Measurements from ENCODE around the gene XG.
"Not testable (repeated sequence)": the region's sequence is repeated elsewhere in the genome, so short reads cannot be mapped to it uniquely, and the experiment has no call there.

The XG gene, protein sequence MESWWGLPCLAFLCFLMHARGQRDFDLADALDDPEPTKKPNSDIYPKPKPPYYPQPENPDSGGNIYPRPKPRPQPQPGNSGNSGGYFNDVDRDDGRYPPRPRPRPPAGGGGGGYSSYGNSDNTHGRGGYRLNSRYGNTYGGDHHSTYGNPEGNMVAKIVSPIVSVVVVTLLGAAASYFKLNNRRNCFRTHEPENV

DNA sequence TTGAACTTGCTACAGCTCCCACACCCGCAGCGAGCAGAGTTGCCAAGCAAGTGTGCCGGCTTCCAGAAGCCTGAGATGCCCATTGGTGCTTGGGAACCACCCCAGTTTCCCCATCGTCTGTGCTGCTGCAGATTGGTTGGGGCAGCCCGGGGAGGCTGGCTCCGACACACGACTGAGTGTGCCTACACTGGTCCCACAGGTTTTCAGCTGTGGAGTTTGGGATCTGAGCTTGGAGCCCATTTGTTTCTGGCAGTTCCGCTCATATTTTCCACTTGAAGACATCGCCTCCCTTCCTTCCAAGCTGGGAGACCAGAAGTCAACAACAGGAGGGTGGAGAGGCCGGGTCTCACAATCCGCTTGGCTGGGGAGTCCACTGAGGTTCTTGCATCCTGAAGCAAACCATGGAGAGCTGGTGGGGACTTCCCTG lies at the start of gene XG:
TSS of gene XG (plus strand) at position 167 of the 427 bp plus-strand sequence. CDS start at position 402, 235 bp downstream.
- not testable (repeated sequence) for DNase-seq (ENCODE audit: low read depth in 2 of 2)

DNA sequence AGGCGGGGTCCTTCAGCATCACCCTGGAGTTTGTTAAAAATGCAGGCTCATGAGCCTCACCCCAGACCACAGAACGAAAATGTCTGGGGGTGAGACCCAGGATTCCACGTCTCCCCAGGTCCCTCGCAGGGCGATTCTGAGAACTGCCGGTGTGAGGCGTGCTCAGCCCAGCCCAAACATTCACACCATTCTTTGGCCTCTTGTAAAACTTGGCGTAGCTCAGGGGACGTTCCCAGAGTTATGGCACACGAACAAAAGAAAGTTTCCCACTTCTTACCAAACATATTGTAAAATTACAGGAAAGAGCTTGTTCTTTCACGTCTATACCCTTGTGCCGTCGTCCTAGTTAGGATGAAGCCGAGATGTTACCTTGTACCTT lies 47.9 kb upstream of the XG start:
- no peak for DNase-seq (ENCODE audit: low read depth in 2 of 2)

DNA sequence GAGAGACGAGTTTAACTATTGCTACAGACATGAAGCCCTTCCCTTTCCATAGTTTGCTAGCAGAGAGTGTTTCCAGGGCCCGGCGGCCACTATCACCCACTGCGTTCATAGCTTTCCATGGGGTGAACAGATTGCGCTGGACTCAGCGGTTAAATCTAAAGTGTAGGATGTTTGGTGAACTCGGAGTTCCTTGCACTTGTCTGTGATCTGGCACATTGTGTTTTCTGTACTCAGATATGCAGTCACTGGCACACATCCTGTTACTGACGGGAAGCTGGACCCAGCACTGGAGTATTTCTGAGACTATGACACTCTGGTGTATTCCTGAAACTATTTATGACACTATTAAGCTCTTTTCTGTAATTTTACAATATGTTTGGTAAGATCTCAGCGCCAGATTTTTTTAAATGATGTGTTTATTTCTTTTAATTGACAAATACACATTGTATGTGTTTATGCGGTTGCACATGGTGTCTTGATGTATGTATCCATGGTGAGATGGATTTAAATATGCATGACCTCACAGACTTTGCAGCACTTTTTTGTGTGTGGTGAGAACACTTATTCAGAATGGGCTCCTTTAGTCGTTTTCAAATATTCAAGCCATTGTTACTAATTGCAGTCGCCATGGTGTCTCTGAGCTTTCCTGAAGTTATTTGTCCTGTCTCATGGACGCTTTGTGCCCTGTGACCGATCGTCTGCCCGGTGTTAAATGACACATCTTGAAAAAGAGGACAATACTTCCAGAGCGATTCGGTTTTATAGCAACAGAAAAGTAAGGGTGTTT lies 46.6 kb upstream of the XG start:
- DNase-seq (ENCODE audit: low read depth in 2 of 2), result no peak

DNA sequence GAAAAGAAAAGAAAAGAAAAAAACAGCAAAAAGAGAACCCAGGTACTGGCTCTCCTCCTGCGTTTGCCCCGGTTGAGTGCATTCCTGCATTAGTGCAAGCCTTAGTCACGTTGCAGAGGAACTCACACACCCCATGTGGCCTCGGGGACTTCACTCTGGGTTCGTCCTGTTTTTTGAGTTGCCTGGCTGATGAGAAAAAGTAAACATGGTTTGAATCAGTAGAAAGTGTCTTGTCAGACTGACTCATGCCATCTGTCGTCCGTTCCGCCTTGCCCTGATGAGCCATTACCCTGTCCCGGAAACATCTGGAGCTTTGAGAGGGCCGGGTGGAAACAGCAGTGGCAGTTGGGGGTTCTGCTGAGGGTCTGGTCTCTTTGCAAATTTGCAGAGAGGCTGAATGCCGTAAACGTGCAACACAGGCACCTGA lies 44.5 kb upstream of the XG start:
- DNase-seq (ENCODE audit: low read depth in 2 of 2), result peak in 1 of 2 donors; percentile 27

DNA sequence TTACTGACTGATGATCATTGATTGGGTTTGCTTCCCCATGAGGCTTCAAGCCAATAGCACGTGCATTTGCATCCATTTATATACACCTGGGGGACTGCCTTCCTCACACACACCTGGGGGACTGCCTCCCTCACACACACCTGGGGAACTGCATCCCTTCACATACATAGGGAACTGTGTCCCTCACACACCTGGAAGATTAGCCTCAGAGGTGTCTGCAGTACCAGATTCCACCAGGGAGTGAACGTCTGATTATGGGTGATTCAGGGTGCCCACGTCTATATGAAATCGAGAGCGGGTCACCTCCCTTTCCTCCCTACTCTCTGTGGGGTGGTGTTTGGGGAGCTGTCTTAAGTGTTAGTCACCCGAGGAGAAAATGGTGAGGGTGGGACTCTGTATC lies 43.8 kb upstream of the XG start:
- DNase-seq (ENCODE audit: low read depth in 2 of 2), result no peak

DNA sequence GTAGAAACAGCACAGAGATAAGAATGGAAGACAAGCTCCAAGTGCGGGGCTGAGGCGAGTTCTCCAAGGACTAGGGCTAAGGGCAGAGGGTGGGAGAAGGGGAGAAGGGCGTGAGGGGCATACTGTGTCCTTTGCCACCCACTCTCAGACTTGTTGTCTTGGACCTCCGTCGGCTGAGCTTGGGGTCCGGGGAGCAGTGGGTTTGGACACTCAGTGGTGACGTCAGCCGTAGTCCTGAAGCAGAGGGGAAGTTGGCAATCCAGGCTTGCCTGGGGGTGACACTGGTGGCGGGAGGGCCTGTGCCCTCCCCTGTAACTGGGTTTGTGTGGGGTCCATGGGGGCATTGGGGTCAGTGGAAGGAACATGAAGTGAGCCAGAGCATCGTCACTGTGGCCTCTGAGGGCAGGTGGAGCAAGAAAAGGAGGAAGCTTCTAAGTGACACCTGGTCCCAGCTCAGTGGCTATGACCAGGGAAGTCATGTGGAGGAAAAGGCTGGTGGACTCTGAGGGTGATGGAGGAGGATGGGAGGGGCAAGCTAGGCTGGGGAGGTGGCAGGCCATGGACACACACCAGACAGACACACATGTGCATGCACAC lies 43.1 kb upstream of the XG start:
- DNase-seq (ENCODE audit: low read depth in 2 of 2), result no peak

DNA sequence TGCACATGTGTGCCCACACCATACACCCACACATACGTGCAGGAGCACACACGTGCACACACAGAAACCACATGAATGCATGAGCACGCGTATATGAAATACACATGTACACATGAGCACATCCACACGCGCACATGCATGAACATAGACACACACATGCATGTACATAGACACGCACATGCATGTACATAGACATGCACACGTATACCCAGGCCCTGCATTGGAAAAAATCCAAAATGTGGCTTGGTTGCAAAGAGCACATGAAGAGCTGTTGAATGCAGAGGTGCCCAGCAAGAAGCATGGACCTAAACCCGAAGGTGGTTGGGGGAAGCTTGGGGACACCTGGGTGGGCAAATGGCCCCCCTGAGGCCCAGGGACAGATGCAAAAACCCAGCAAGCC lies 42.3 kb upstream of the XG start:
- no peak for DNase-seq (ENCODE audit: low read depth in 2 of 2)

DNA sequence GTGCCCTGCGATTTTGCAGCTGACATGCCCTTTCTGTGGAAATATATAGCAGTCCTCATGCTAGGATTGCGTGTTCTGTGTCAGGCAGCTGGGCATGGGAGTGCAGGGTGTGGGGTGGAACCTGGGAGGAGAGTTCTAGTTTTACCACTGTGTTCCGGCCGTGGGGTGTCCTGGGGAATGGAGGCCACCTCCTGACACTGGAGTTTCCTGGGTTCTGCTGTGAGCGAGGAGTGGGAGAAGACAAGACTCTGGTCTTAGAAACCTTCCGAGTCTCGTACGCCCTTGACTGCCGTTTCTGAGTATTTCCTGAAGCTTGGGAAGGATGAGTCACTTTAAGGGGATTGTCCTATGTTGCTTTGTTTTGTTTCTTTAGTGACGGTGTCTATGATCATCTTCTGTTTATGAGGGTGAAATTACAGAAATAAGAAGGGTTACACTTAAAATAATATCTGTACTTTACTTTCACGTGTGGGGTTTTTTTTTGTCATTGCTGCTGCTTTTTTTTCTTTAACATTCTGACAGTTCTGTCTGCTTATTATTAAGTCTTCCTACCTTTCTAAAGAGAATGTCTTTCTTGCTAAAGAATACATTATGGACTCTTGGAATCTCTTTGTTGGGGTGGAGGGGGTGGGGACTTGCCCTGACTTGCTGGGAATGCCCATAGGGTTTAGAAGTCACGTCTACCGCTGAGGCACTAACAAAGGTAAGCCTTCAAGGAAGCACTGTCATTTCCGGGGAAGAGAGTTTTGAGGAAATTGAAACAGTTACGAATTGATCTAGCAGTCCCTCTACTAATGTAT lies 41.6 kb upstream of the XG start:
- DNase-seq (ENCODE audit: low read depth in 2 of 2), result peak in 1 of 2 donors; percentile 29

DNA sequence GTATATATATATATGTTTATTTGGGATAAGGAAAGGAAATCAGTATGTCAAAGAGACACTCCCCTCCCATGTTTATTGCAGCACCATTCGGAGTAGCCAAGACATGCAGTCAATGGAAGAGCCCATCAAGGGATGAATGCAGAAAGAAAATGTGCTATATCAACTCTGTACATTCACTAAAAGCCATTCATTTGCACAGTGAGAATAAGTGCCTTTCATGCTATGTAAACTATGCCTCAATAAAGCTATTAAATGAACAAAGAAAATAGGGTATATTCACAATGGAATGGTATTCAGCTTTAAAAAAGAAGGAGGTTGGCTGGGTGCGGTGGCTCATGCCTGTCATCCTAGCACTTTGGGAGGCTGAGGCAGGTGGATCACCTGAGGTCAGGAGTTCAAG lies 40.4 kb upstream of the XG start:
- no peak for DNase-seq (ENCODE audit: low read depth in 2 of 2)

DNA sequence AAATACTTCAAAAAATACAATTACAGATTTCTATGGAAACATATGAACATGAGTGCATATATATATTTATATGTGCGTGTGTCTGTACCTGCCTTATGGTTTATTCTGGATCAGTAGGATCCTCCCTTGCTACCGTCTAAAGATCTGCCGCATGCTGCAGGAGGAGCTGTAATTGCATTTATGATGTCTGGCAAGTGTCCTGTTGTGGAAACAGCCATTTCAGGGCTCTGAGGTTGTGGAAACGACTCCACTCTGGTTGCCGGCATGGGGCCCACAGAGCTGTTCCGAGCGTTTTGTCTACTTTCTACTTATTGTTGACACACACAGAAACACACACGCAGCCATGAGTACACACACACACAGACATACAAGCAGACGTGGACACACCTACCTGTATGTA lies 39.4 kb upstream of the XG start:
- no peak for DNase-seq (ENCODE audit: low read depth in 2 of 2)

DNA sequence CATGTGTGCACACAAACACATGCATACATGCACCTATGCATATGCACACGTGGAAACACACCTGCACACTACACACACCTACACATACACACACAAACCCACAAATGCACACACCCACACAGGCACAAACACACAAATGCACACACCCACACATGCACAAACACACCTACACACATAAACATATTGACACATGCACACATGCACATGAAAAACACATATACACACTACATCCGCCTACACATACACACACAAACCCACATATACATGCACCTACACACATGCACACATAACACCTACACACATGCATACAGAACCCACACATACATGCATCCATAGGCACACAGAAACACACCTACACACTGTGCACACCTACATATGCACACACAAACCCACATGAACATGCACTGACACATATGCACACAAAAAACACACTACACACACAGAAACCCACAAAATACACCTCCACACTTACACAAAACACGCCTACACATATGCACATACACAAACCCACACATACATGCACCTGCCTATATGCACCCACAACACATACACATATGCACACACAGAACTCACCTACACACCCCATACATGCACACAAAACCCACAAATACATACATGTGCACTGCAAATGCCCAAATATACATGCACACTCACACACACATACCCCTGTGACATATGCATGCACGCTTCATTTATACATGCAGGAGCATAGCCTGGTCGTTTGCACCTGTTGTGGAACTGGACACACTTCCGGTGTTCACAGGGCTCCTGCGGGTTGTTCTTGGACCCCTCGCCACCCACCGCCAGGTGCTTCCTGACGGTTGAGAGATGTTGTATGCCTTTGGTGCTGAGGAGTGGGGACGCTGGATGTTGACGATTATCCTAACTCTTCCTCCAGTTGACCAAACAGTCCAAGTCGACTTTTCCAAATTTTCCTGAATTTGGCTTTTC lies 38.7 kb upstream of the XG start:
- no peak for DNase-seq (ENCODE audit: low read depth in 2 of 2)

DNA sequence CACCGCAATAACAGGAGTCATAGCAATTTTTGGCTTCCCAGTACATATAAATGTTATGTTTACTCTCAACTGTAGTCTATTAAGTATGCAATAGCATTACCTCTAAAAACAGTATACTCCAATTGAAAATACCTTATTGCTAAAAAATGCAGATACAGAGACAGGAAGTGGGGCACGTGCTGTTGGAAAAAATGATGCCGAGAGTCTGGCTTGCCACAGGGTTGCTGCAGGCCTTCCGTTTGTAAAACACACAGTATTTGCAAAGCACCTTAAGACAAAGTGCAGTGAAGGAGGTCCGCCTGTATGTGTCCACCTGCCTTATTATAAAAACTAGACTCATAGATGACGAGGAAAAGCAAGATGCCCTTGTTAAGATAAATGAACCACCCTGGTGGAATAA lies 37.3 kb upstream of the XG start:
- no peak for DNase-seq (ENCODE audit: low read depth in 2 of 2)

DNA sequence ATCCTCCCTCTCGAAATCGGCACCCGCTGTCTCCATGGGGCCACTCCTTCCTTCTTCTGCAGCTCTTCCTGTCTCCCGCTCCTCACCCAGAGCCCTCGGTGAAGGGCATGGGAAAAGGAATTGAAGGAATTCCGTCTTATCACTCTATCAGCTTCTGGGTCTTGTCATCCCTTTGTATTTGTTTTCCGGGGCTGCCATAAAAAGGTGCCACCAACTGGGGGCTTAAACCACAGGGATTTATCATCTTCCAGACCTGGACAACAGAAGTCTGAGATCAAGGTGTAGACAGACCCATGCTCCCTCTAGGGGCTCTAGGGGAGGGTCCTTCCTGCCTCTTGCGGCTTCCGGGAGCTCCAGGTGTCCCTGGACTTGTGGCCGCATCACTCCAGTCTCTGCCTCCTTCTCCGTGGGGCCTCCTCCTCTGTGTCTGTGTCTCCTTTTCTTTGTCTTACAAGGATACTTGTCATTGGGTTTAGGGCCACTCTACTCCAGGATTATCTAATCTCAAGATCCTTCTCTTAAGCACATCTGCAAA lies 36.7 kb upstream of the XG start:
- DNase-seq (ENCODE audit: low read depth in 2 of 2), result no peak

DNA sequence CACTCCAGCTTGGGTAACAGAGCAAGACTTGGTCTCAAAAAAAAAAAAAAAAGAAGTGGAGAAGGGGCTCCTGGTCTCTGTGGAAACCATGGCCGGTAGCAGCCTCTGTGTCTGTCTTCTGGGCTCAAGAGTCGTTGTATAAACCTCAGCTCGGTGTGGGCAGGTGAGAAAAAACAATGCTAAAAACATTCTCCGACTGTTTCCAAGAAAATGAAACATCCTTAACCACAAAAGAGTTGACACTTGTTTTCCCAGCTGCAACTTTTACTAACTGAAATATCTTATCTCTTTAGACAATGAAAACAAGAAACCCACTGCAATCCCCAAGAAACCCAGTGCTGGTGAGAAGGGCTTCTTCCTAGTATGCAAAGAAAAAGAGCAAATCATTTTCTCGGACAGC lies 34.5 kb upstream of the XG start:
- no peak for DNase-seq (ENCODE audit: low read depth in 2 of 2)

DNA sequence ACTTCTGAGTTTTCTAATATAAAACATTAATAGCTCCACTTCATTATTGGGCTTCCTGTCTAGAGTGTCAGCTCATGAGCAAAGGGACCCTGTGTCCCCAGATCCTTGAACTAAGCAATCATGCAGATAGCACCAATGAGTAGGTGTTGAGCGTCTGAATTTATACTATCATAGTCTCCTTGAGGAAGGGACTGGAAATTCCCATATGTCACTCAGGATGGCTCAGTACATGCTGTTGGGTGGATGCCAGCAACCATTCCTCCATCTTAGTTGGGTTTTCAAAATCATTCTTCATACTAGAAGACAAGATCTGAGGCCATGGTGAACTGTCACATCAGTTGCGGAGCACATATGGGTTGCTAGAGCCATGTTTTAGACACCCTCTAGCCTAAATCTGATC lies 33.0 kb upstream of the XG start:
- DNase-seq (ENCODE audit: low read depth in 2 of 2), result no peak

DNA sequence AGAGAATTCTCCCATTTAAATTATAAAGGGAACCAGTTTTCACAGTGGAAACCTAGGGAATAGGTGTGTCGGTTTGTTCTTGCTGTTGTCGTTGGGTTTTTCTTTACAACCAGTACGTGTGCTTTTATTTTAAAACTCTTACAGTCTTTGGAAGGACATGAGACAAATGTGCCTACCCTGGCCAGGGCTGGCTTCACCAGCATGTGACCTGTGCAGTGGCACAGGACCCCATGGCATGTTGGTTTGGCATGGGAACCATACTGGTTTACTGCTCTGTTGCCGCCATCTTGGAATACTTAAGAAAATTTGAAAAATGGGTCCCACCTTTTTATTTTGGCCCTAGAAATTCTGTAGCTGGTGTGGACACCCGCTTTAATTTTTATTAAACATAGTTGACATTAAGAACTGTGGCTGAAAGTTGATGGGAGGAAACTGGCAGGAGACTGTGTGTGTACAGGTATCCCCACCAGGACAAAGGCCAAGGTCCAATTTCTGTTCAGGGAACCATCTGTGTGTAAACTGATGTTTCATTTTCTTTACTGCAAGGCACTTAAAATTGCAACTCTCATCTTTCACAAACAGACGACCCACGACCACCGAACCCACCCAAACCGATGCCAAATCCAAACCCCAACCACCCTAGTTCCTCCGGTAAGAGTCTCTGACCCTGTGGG lies 31.9 kb upstream of the XG start:
- DNase-seq (ENCODE audit: low read depth in 2 of 2), result no peak

DNA sequence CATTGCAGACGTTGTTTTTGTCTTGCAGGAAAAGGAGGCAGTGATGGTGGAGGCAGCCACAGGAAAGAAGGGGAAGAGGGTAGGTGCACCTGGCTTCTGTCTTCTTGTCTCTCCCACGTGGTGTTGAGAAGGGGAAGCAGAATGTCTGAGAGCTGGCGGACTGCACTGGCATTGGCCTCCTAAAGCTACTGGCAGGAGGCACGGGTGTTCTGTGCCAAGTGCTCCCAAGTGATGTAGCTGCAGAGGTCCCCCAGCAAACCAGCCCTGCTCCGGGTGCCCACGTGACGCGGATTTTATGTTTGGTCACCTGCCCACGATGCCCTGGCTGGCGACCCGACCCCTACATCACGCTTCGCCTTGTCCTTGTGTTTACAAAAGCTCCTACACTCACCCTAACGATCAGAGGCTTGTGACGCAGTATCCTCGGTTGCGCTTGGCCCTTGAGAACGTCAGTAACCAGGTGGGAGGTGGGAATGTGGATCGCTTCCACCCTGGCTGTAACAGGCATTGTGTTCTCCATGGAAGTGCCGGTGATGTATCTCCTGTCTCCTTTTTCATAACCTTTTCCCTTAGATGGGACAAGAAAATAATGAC lies 28.5 kb upstream of the XG start:
- no peak for DNase-seq (ENCODE audit: low read depth in 2 of 2)

DNA sequence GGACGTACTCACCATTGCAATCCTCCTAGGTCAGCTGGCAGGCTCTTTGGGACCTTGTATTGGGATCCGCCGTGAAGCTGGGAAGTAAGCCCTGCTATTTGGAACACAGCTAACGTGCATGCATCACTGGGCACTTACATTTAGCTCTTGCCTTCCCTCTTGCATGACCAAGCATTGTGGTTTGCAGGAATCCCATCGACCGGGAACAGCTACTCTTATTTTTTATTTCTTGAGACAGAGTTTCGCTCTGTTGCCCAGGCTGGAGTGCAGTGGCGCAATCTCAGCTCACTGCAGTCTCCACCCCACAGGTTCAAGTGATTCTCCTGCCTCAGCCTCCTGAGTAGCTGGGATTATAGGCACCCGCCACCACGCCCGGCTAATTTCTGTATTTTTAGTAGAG lies 24.6 kb upstream of the XG start:
- DNase-seq (ENCODE audit: low read depth in 2 of 2), result not testable (repeated sequence)

DNA sequence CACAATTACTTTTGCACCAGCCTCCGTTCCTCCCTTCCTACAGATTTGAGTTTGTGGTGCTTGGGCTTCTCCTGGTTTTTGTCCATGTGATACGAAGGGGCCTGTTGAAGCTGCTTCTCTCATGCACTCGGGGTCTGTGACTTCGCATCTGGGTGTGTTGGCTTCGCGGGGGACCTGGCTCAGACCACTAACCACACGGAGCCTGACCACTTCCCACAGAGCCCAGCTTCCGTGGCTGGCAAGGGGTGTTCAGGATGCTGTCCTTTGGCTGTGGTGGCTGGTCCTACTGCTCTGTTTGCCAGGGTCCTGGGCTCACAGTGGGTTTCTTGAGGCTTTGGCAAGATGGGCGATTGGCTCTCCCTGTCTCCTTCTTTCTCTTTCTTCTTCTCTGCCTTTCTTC lies 19.8 kb upstream of the XG start:
- no peak for DNase-seq (ENCODE audit: low read depth in 2 of 2)

DNA sequence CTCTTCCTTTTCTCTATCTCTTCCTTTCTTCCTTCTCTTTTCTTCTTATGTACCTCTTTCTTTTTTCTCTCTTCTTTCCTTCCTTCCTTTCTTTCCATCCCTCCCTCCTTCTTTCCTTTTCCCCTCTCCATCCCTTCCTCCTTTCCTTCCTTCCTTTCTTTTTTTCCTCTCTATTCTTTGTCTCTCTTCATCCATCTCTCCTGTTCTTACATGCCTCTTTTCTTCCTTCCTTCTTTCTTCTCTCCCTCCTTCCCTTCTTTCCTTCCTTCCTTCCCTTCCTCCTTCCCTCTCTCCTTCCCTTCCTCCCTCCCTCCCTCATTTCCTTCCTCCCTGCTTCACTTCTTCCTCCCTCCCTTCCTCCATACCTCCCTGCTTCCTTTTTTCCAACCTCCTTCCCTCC lies 19.2 kb upstream of the XG start:
- no peak for DNase-seq (ENCODE audit: low read depth in 2 of 2)
